ENCODE measurements around the gene PRICKLE1. TPM values are rescaled to one million over a fixed set of nuclear protein-coding genes. Genes with fewer than 3 reads are reported as not detected.

PRICKLE1 gene
- total and polyA plus RNA-seq, 2 experiments from 2014 or later = 7.7 to 51.7 TPM

DNA sequence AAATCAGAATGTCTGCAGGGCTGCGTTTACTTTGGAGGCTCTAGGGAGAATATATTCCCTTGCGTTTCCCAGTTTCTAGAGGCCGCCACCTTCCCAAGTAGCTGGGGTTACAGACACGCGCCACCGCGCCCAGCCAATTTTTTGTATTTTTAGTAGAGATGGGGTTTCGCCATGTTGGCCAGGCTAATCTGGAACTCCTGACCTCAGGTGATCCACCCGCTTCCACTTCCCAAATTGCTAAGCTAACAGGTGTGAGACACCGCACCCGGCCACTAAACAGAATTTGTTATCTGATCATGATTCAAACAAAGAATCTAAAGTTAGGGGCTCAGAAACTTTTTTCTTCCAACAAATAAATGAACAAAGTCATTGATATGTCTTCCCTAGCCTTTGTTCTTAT is 148.9 kb downstream of the PRICKLE1 start (continued):
- no peak for TF ChIP-seq CREB1 (CRISPR knock-in tag; IDR thresholded peaks at IDR 0.05; ENCODE audit: low read depth)
- TF ChIP-seq EZH2 (IDR thresholded peaks at IDR 0.05; ENCODE audit: low read depth, unreplicated experiment) = no peak
- TF ChIP-seq ZNF331 (CRISPR knock-in tag; IDR thresholded peaks at IDR 0.05; ENCODE audit: low read depth) = no peak
- no peak for TF ChIP-seq STAT1 (IDR thresholded peaks at IDR 0.05; ENCODE audit: unreplicated experiment)

DNA sequence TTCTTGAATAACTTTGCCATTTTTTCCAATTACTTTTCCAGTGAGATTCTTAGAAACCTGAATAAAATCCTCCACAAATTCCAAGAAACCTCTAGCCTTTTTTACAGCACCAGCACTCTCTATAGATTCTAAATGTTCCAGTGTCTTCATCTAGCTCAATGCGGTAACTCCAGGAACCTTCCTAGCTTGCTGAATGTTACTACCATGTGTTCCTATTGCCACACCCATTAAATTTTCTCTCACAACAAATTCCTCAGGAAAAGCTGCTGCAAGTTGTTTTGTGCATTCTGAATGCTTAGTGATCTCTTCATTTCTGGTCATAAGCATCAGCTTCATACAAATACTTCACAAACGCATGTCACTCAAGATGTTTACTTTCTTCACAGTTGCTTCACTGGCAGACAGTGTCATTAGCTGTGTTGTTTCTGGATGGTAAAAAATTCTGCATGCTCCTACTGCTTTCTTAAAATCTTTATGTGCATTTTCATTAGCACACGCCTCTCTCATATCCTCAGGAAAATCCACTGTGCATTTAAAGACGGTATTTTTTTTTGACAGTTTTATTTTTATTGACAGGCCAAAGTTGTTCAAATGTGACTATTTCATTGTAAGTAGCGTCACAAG is 156.9 kb downstream of the PRICKLE1 start:
- ATAC-seq (no peak), DNase-seq (ENCODE audit: low spot score) (no peak)
- Mint-ChIP-seq H3K4me3 (no peak overlapping the region), H3K4me1 (peaks cover 6% of the 10 kb centered on the region; the same call in 2 of the 3 replicates), H3K36me3 (ENCODE audit: low read depth) (peaks cover 8% of the 10 kb centered on the region; the same call in 1 of the 3 replicates), H3K27ac (no peak overlapping the region), H3K27me3 (ENCODE audit: insufficient read depth, low read depth, poor library complexity) (no peaks in the 10 kb centered on the region), H3K9me3 (no peaks in the 10 kb centered on the region)
- H2AFZ ChIP-seq = no peak overlapping the region
- H3K27me3 ChIP-seq (ENCODE audit: insufficient read depth) = no peaks in the 10 kb centered on the region
- H3K4me3 ChIP-seq = no peak overlapping the region
- H3K4me2 ChIP-seq = no peak overlapping the region
- H3K79me2 ChIP-seq (replicated peaks; ENCODE audit: insufficient read depth) = no peaks in the 10 kb centered on the region
- H3K9me2 ChIP-seq (ENCODE audit: insufficient read depth) = no peaks in the 10 kb centered on the region
- H3F3A ChIP-seq (replicated peaks; ENCODE audit: low read depth) = no peaks in the 10 kb centered on the region
- H3K4me1 ChIP-seq (ENCODE audit: insufficient read depth) = no peaks in the 10 kb centered on the region
- no peaks in the 10 kb centered on the region for H4K20me1 ChIP-seq (replicated peaks; ENCODE audit: insufficient read depth)
- no peaks in the 10 kb centered on the region for H3K36me3 ChIP-seq (ENCODE audit: insufficient read depth)
- H3K27ac ChIP-seq (ENCODE audit: low read depth) = no peak overlapping the region
- TF ChIP-seq POLR2AphosphoS5 (IDR thresholded peaks at IDR 0.05; ENCODE audit: low read depth) = no peak
- no peak for TF ChIP-seq STAT1 (IDR thresholded peaks at IDR 0.05; ENCODE audit: unreplicated experiment)
- TF ChIP-seq ZNF331 (CRISPR knock-in tag; IDR thresholded peaks at IDR 0.05; ENCODE audit: low read depth) = no peak
- TF ChIP-seq EZH2phosphoT487 (IDR thresholded peaks at IDR 0.05; ENCODE audit: unreplicated experiment) = no peak
- no peak for TF ChIP-seq EZH2 (IDR thresholded peaks at IDR 0.05; ENCODE audit: low read depth, unreplicated experiment)
- TF ChIP-seq JUNB (IDR thresholded peaks at IDR 0.05; ENCODE audit: unreplicated experiment) = no peak
- TF ChIP-seq, protein P1, sequence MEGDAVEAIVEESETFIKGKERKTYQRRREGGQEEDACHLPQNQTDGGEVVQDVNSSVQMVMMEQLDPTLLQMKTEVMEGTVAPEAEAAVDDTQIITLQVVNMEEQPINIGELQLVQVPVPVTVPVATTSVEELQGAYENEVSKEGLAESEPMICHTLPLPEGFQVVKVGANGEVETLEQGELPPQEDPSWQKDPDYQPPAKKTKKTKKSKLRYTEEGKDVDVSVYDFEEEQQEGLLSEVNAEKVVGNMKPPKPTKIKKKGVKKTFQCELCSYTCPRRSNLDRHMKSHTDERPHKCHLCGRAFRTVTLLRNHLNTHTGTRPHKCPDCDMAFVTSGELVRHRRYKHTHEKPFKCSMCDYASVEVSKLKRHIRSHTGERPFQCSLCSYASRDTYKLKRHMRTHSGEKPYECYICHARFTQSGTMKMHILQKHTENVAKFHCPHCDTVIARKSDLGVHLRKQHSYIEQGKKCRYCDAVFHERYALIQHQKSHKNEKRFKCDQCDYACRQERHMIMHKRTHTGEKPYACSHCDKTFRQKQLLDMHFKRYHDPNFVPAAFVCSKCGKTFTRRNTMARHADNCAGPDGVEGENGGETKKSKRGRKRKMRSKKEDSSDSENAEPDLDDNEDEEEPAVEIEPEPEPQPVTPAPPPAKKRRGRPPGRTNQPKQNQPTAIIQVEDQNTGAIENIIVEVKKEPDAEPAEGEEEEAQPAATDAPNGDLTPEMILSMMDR (conservative IDR thresholded peaks at IDR 0.05; ENCODE audit: low read depth in 2 of 2) = no peak
- no peak for TF ChIP-seq ZNF114 (CRISPR knock-in tag; IDR thresholded peaks at IDR 0.05)
- TF ChIP-seq, protein P2, sequence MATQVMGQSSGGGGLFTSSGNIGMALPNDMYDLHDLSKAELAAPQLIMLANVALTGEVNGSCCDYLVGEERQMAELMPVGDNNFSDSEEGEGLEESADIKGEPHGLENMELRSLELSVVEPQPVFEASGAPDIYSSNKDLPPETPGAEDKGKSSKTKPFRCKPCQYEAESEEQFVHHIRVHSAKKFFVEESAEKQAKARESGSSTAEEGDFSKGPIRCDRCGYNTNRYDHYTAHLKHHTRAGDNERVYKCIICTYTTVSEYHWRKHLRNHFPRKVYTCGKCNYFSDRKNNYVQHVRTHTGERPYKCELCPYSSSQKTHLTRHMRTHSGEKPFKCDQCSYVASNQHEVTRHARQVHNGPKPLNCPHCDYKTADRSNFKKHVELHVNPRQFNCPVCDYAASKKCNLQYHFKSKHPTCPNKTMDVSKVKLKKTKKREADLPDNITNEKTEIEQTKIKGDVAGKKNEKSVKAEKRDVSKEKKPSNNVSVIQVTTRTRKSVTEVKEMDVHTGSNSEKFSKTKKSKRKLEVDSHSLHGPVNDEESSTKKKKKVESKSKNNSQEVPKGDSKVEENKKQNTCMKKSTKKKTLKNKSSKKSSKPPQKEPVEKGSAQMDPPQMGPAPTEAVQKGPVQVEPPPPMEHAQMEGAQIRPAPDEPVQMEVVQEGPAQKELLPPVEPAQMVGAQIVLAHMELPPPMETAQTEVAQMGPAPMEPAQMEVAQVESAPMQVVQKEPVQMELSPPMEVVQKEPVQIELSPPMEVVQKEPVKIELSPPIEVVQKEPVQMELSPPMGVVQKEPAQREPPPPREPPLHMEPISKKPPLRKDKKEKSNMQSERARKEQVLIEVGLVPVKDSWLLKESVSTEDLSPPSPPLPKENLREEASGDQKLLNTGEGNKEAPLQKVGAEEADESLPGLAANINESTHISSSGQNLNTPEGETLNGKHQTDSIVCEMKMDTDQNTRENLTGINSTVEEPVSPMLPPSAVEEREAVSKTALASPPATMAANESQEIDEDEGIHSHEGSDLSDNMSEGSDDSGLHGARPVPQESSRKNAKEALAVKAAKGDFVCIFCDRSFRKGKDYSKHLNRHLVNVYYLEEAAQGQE (IDR thresholded peaks at IDR 0.05; ENCODE audit: unreplicated experiment) = no peak
- TF ChIP-seq, protein P3, sequence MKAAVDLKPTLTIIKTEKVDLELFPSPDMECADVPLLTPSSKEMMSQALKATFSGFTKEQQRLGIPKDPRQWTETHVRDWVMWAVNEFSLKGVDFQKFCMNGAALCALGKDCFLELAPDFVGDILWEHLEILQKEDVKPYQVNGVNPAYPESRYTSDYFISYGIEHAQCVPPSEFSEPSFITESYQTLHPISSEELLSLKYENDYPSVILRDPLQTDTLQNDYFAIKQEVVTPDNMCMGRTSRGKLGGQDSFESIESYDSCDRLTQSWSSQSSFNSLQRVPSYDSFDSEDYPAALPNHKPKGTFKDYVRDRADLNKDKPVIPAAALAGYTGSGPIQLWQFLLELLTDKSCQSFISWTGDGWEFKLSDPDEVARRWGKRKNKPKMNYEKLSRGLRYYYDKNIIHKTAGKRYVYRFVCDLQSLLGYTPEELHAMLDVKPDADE (IDR thresholded peaks at IDR 0.05) = no peak
- TF ChIP-seq, protein P4, sequence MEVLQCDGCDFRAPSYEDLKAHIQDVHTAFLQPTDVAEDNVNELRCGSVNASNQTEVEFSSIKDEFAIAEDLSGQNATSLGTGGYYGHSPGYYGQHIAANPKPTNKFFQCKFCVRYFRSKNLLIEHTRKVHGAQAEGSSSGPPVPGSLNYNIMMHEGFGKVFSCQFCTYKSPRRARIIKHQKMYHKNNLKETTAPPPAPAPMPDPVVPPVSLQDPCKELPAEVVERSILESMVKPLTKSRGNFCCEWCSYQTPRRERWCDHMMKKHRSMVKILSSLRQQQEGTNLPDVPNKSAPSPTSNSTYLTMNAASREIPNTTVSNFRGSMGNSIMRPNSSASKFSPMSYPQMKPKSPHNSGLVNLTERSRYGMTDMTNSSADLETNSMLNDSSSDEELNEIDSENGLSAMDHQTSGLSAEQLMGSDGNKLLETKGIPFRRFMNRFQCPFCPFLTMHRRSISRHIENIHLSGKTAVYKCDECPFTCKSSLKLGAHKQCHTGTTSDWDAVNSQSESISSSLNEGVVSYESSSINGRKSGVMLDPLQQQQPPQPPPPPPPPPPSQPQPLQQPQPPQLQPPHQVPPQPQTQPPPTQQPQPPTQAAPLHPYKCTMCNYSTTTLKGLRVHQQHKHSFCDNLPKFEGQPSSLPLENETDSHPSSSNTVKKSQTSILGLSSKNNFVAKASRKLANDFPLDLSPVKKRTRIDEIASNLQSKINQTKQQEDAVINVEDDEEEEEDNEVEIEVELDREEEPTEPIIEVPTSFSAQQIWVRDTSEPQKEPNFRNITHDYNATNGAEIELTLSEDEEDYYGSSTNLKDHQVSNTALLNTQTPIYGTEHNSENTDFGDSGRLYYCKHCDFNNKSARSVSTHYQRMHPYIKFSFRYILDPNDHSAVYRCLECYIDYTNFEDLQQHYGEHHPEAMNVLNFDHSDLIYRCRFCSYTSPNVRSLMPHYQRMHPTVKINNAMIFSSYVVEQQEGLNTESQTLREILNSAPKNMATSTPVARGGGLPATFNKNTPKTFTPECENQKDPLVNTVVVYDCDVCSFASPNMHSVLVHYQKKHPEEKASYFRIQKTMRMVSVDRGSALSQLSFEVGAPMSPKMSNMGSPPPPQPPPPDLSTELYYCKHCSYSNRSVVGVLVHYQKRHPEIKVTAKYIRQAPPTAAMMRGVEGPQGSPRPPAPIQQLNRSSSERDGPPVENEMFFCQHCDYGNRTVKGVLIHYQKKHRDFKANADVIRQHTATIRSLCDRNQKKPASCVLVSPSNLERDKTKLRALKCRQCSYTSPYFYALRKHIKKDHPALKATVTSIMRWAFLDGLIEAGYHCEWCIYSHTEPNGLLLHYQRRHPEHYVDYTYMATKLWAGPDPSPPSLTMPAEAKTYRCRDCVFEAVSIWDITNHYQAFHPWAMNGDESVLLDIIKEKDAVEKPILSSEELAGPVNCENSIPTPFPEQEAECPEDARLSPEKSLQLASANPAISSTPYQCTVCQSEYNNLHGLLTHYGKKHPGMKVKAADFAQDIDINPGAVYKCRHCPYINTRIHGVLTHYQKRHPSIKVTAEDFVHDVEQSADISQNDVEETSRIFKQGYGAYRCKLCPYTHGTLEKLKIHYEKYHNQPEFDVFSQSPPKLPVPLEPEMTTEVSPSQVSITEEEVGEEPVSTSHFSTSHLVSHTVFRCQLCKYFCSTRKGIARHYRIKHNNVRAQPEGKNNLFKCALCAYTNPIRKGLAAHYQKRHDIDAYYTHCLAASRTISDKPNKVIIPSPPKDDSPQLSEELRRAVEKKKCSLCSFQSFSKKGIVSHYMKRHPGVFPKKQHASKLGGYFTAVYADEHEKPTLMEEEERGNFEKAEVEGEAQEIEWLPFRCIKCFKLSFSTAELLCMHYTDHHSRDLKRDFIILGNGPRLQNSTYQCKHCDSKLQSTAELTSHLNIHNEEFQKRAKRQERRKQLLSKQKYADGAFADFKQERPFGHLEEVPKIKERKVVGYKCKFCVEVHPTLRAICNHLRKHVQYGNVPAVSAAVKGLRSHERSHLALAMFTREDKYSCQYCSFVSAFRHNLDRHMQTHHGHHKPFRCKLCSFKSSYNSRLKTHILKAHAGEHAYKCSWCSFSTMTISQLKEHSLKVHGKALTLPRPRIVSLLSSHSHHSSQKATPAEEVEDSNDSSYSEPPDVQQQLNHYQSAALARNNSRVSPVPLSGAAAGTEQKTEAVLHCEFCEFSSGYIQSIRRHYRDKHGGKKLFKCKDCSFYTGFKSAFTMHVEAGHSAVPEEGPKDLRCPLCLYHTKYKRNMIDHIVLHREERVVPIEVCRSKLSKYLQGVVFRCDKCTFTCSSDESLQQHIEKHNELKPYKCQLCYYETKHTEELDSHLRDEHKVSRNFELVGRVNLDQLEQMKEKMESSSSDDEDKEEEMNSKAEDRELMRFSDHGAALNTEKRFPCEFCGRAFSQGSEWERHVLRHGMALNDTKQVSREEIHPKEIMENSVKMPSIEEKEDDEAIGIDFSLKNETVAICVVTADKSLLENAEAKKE (CRISPR knock-in tag; IDR thresholded peaks at IDR 0.05) = no peak
- TF ChIP-seq CREB1 (CRISPR knock-in tag; IDR thresholded peaks at IDR 0.05; ENCODE audit: low read depth) = no peak
